Progenitor cell of endocrine pancreas (in vitro differentiated cells): ENCODE measurements around the gene TOLLIP. TPM values are rescaled to one million over a fixed set of nuclear protein-coding genes. Genes with fewer than 3 reads are reported as not detected.

Experiments used
- DNase-seq: peaks from one replicate; pipeline ENCODE4 v3.0.0; 2021; ENCODE audit warnings: low spot score; ENCODE audit not compliant: unreplicated experiment
- H3K27ac Mint-ChIP-seq: 2 replicates; pipeline ENCODE4 v1.8.0; 2021; ENCODE audit warnings: mild to moderate bottlenecking, moderate library complexity, mixed read lengths
- H3K27me3 Mint-ChIP-seq: 2 replicates; pipeline ENCODE4 v1.8.0; 2021; ENCODE audit warnings: mixed read lengths
- H3K36me3 Mint-ChIP-seq: 2 replicates; pipeline ENCODE4 v1.8.0; 2022; ENCODE audit warnings: mixed read lengths; ENCODE audit not compliant: insufficient read depth
- H3K4me1 Mint-ChIP-seq: 2 replicates; pipeline ENCODE4 v1.8.0; 2021; ENCODE audit warnings: low read depth, mixed read lengths
- H3K4me3 Mint-ChIP-seq: 2 replicates; pipeline ENCODE4 v1.8.0; 2021; ENCODE audit warnings: low read depth, mild to moderate bottlenecking, moderate library complexity, mixed read lengths
- H3K9me3 Mint-ChIP-seq: 2 replicates; pipeline ENCODE4 v1.8.0; 2021; ENCODE audit warnings: low read depth, mixed read lengths
- CTCF ChIP-seq: fragments of 200-600 bp; sonication (generic); IDR thresholded peaks from one replicate; pipeline ENCODE4 v1.5.0; 2021; ENCODE audit warnings: antibody characterized with exemption, mild to moderate bottlenecking; ENCODE audit not compliant: unreplicated experiment
- total RNA-seq: library from RNA; stranded (reverse); gene quantifications from 2 replicates; pipeline ENCODE4 v1.2.1, GENCODE V29; 2021

Gene TOLLIP
- total RNA-seq, 1 donor from 2014 or later, result 44.4 TPM

- Mint-ChIP-seq H3K27ac (no peak overlapping the region), H3K9me3 (no peaks in the 10 kb centered on the region), H3K27me3 (peaks cover 3% of the 10 kb centered on the region), H3K36me3 (no peaks in the 10 kb centered on the region), H3K4me3 (no peak overlapping the region), H3K4me1 (no peaks in the 10 kb centered on the region)
- no peak for DNase-seq
- no peak for TF ChIP-seq CTCF
Measured at GRCh38 chr11:1239596-1240205, 69.7 kb downstream of the TOLLIP start.

GRCh38 chr11:1238767-1239595 is 70.5 kb downstream of the TOLLIP start:
- Mint-ChIP-seq H3K27ac (no peak overlapping the region), H3K4me3 (no peak overlapping the region), H3K36me3 (no peaks in the 10 kb centered on the region), H3K4me1 (no peaks in the 10 kb centered on the region), H3K9me3 (no peaks in the 10 kb centered on the region), H3K27me3 (peaks cover 3% of the 10 kb centered on the region)
- TF ChIP-seq CTCF, result no peak
- DNase-seq, result peak; percentile 86

- H3K9me3 Mint-ChIP-seq, result no peaks in the 10 kb centered on the region
- no peak overlapping the region for H3K27ac Mint-ChIP-seq
- no peak for DNase-seq
- no peak for TF ChIP-seq CTCF
- H3K4me1 Mint-ChIP-seq, result no peaks in the 10 kb centered on the region
- no peaks in the 10 kb centered on the region for H3K36me3 Mint-ChIP-seq
- peaks cover 3% of the 10 kb centered on the region for H3K27me3 Mint-ChIP-seq
- H3K4me3 Mint-ChIP-seq, result no peak overlapping the region
Measured at GRCh38 chr11:1237851-1238250, 71.6 kb downstream of the TOLLIP start.

GRCh38 chr11:1237128-1237580 is 72.3 kb downstream of the TOLLIP start:
- Mint-ChIP-seq H3K9me3 (no peaks in the 10 kb centered on the region), H3K27ac (no peak overlapping the region), H3K4me1 (no peaks in the 10 kb centered on the region), H3K27me3 (peaks cover 3% of the 10 kb centered on the region), H3K4me3 (no peak overlapping the region), H3K36me3 (no peaks in the 10 kb centered on the region)
- no peak for TF ChIP-seq CTCF
- no peak for DNase-seq

- Mint-ChIP-seq H3K27ac (no peak overlapping the region), H3K9me3 (no peaks in the 10 kb centered on the region), H3K4me1 (no peaks in the 10 kb centered on the region), H3K36me3 (no peaks in the 10 kb centered on the region), H3K27me3 (peaks cover 3% of the 10 kb centered on the region), H3K4me3 (no peak overlapping the region)
- DNase-seq, result no peak
- no peak for TF ChIP-seq CTCF
Measured at GRCh38 chr11:1236316-1237127, 72.9 kb downstream of the TOLLIP start.
